CD4-positive, CD25-positive, alpha-beta regulatory T cell (primary cell): Measurements from ENCODE around the gene BCOR. TPM values are rescaled to one million over a fixed set of nuclear protein-coding genes. Genes with fewer than 3 reads are reported as not detected.

Experiments
- ATAC-seq, 2 donors: fragments of 150-1000 bp; cut with Tn5 transposase; one replicate each; pipeline ENCODE4 v1.10.0; 2021; ENCODE audit warnings: low read depth in 2 of 2, moderate number of reproducible peaks in 2 of 2, moderate library complexity in 1 of 2
- DNase-seq, 3 donors: peaks; one replicate each; pipeline versions ENCODE4 v3.0.0 to v3.0.0-alpha.2; 2012 to 2022; ENCODE audit warnings: mixed read lengths in 1 of 3
- H3K27ac ChIP-seq: one replicate; pipeline ENCODE4 v1.7.0; 2013; ENCODE audit warnings: mild to moderate bottlenecking, low read length; ENCODE audit not compliant: insufficient read depth, poor library complexity, severe bottlenecking
- H3K27me3 ChIP-seq: one replicate; pipeline ENCODE4 v1.7.0; 2013; ENCODE audit warnings: low read length; ENCODE audit not compliant: control insufficient read depth, insufficient read depth
- H3K36me3 ChIP-seq: one replicate; pipeline ENCODE4 v1.7.0; 2013; ENCODE audit warnings: mild to moderate bottlenecking, low read length, moderate library complexity; ENCODE audit not compliant: control insufficient read depth, insufficient read depth
- H3K4me1 ChIP-seq: 2 replicates; pipeline ENCODE4 v1.7.0; 2013; ENCODE audit warnings: mild to moderate bottlenecking, low read length; ENCODE audit not compliant: insufficient read depth, control insufficient read depth, poor library complexity, severe bottlenecking
- H3K4me3 ChIP-seq: one replicate; pipeline ENCODE4 v1.7.0; 2013; ENCODE audit warnings: low read depth, mild to moderate bottlenecking, low read length, moderate library complexity
- H3K9me3 ChIP-seq, 2 experiments: 1 replicate in 1 of 2; 2 replicates in 1 of 2; pipeline ENCODE4 v1.7.0; 2013; ENCODE audit warnings: low read length in 2 of 2, mild to moderate bottlenecking in 1 of 2, moderate library complexity in 1 of 2; ENCODE audit not compliant: control insufficient read depth in 2 of 2
- H3K27ac Mint-ChIP-seq, 3 donors: one replicate each; pipeline ENCODE4 v1.8.0; 2020 to 2022; ENCODE audit warnings: mild to moderate bottlenecking in 3 of 3, mixed read lengths in 3 of 3, moderate library complexity in 2 of 3
- H3K27me3 Mint-ChIP-seq: one replicate; pipeline ENCODE4 v1.8.0; 2022; ENCODE audit warnings: mild to moderate bottlenecking, mixed read lengths
- H3K36me3 Mint-ChIP-seq: one replicate; pipeline ENCODE4 v1.8.0; 2020; ENCODE audit warnings: mixed read lengths
- H3K4me1 Mint-ChIP-seq, 4 donors: one replicate each; pipeline ENCODE4 v1.8.0; 2020 to 2022; ENCODE audit warnings: mixed read lengths in 4 of 4, mild to moderate bottlenecking in 1 of 4
- H3K4me3 Mint-ChIP-seq, 4 donors: one replicate each; pipeline ENCODE4 v1.8.0; 2020 to 2022; ENCODE audit warnings: mild to moderate bottlenecking in 4 of 4, mixed read lengths in 4 of 4, moderate library complexity in 3 of 4
- H3K9me3 Mint-ChIP-seq, 7 donors: one replicate each; pipeline ENCODE4 v1.8.0; 2020 to 2022; ENCODE audit warnings: mixed read lengths in 7 of 7, mild to moderate bottlenecking in 3 of 7, moderate library complexity in 2 of 7
- polyA plus RNA-seq, 4 donors: library from polyadenylated mRNA; unstranded; fragments of 300-500 nt; fragmentation: Illumina TruSeq; gene quantifications; one replicate each; pipeline ENCODE4 v1.2.3, GENCODE V29; 2021
- total RNA-seq: library from RNA; stranded (reverse); gene quantifications from one replicate; pipeline ENCODE4 v1.2.3, GENCODE V29; 2022

BCOR gene
- total and polyA plus RNA-seq, 5 donors from 2014 or later, result 2.5 to 38.0 (median 3.8) TPM

- H3K4me1 Mint-ChIP-seq, result peaks cover 0 to 20% (median 1%) of the 10 kb centered on the region in 4 donors
- H3K4me1 ChIP-seq, result peaks cover 36% of the 10 kb centered on the region
- peak in 1 of 3 donors; percentile 47 for DNase-seq
- H3K9me3 ChIP-seq, result no peaks in the 10 kb centered on the region
- peak overlapping the region; percentile 14 for H3K27ac ChIP-seq
- H3K4me3 ChIP-seq, result no peak overlapping the region
- H3K9me3 Mint-ChIP-seq, result peaks cover 0 to 3% (median 0%) of the 10 kb centered on the region in 7 donors
- peak; percentile 30 to 45 for ATAC-seq
- H3K27me3 ChIP-seq, result no peaks in the 10 kb centered on the region
- H3K4me3 Mint-ChIP-seq, result peak overlapping the region; percentile 79 to 90 (median 86)
- no peaks in the 10 kb centered on the region for H3K27me3 Mint-ChIP-seq
- no peaks in the 10 kb centered on the region for H3K36me3 Mint-ChIP-seq
- no peaks in the 10 kb centered on the region for H3K36me3 ChIP-seq
- H3K27ac Mint-ChIP-seq, result peak overlapping the region in 1 of 3 donors; percentile 31
Measured at GRCh38 chrX:40104985-40105834, 7.5 kb upstream of the BCOR start.

GRCh38 chrX:40104630-40104984 is 6.8 kb upstream of the BCOR start:
- Histone ChIP-seq H3K4me3 (no peak overlapping the region), H3K36me3 (no peaks in the 10 kb centered on the region), H3K9me3 (no peaks in the 10 kb centered on the region), H3K4me1 (peaks cover 33% of the 10 kb centered on the region), H3K27me3 (no peaks in the 10 kb centered on the region), H3K27ac (no peak overlapping the region)
- peaks cover 0 to 3% (median 0%) of the 10 kb centered on the region in 7 donors for H3K9me3 Mint-ChIP-seq
- DNase-seq (peak in 1 of 3 donors; percentile 31), ATAC-seq (peak; percentile 13 to 26)
- no peaks in the 10 kb centered on the region for H3K36me3 Mint-ChIP-seq
- H3K4me1 Mint-ChIP-seq, result peaks cover 2 to 21% (median 4%) of the 10 kb centered on the region in 4 donors
- peak overlapping the region in 2 of 4 donors; percentile 41 to 75 for H3K4me3 Mint-ChIP-seq
- H3K27ac Mint-ChIP-seq, result peak overlapping the region in 1 of 3 donors; percentile 52
- H3K27me3 Mint-ChIP-seq, result no peaks in the 10 kb centered on the region

GRCh38 chrX:40103565-40104323 is 6.0 kb upstream of the BCOR start:
- Histone ChIP-seq H3K4me3 (no peak overlapping the region), H3K27me3 (no peaks in the 10 kb centered on the region), H3K9me3 (no peaks in the 10 kb centered on the region), H3K36me3 (no peaks in the 10 kb centered on the region), H3K4me1 (peaks cover 33% of the 10 kb centered on the region), H3K27ac (no peak overlapping the region)
- H3K27ac Mint-ChIP-seq, result peak overlapping the region in 1 of 3 donors; percentile 52
- H3K9me3 Mint-ChIP-seq, result peaks cover 0 to 3% (median 0%) of the 10 kb centered on the region in 7 donors
- H3K4me3 Mint-ChIP-seq, result peak overlapping the region; percentile 38 to 76 (median 74)
- DNase-seq, result no peak
- peaks cover 2 to 26% (median 7%) of the 10 kb centered on the region in 4 donors for H3K4me1 Mint-ChIP-seq
- peaks cover 4% of the 10 kb centered on the region for H3K27me3 Mint-ChIP-seq
- no peak for ATAC-seq
- no peaks in the 10 kb centered on the region for H3K36me3 Mint-ChIP-seq

GRCh38 chrX:40102393-40103381 is 4.9 kb upstream of the BCOR start:
- H3K36me3 ChIP-seq, result no peaks in the 10 kb centered on the region
- H3K27ac Mint-ChIP-seq, result no peak overlapping the region
- H3K4me1 ChIP-seq, result peaks cover 22% of the 10 kb centered on the region
- H3K4me3 ChIP-seq, result no peak overlapping the region
- ATAC-seq (no peak), DNase-seq (no peak)
- H3K4me3 Mint-ChIP-seq, result peak overlapping the region; percentile 15 to 76 (median 66)
- peaks cover 0 to 3% (median 0%) of the 10 kb centered on the region in 7 donors for H3K9me3 Mint-ChIP-seq
- no peaks in the 10 kb centered on the region for H3K36me3 Mint-ChIP-seq
- peaks cover under 1 to 21% (median 7%) of the 10 kb centered on the region in 4 donors for H3K4me1 Mint-ChIP-seq
- no peaks in the 10 kb centered on the region for H3K9me3 ChIP-seq
- H3K27me3 ChIP-seq, result no peaks in the 10 kb centered on the region
- peaks cover 4% of the 10 kb centered on the region for H3K27me3 Mint-ChIP-seq
- no peak overlapping the region for H3K27ac ChIP-seq

GRCh38 chrX:40101430-40101802 is 3.7 kb upstream of the BCOR start:
- peaks cover 0 to 2% (median 0%) of the 10 kb centered on the region in 7 donors for H3K9me3 Mint-ChIP-seq
- H3K27me3 ChIP-seq, result no peaks in the 10 kb centered on the region
- H3K27me3 Mint-ChIP-seq, result peaks cover 4% of the 10 kb centered on the region
- H3K4me3 ChIP-seq, result no peak overlapping the region
- H3K36me3 Mint-ChIP-seq, result no peaks in the 10 kb centered on the region
- peaks cover 0 to 12% (median 7%) of the 10 kb centered on the region in 4 donors for H3K4me1 Mint-ChIP-seq
- no peaks in the 10 kb centered on the region for H3K36me3 ChIP-seq
- peaks cover 12% of the 10 kb centered on the region for H3K4me1 ChIP-seq
- H3K9me3 ChIP-seq, result no peaks in the 10 kb centered on the region
- H3K4me3 Mint-ChIP-seq, result peak overlapping the region in 1 of 4 donors; percentile 75
- ATAC-seq (no peak), DNase-seq (no peak)
- H3K27ac Mint-ChIP-seq, result no peak overlapping the region
- no peak overlapping the region for H3K27ac ChIP-seq

GRCh38 chrX:40100537-40101429 is 3.0 kb upstream of the BCOR start:
- Histone ChIP-seq H3K36me3 (no peaks in the 10 kb centered on the region), H3K4me3 (no peak overlapping the region), H3K27me3 (no peaks in the 10 kb centered on the region), H3K27ac (no peak overlapping the region), H3K4me1 (peaks cover 12% of the 10 kb centered on the region), H3K9me3 (no peaks in the 10 kb centered on the region)
- Mint-ChIP-seq H3K4me1 (peaks cover 0 to 11% (median 7%) of the 10 kb centered on the region in 4 donors), H3K27me3 (peaks cover 4% of the 10 kb centered on the region), H3K9me3 (peaks cover 0 to 2% (median 0%) of the 10 kb centered on the region in 7 donors), H3K36me3 (no peaks in the 10 kb centered on the region), H3K4me3 (peak overlapping the region in 2 of 4 donors; percentile 31 to 98), H3K27ac (no peak overlapping the region)
- DNase-seq, result no peak
- no peak for ATAC-seq
